NB4 (cell line): ENCODE data around the gene LDLRAD1.

ENCODE experiments used
- CTCF ChIP-seq: IDR thresholded peaks from one replicate; pipeline ENCODE4 v1.5.1; 2012; ENCODE audit warnings: low read depth, low read length
- MAX ChIP-seq: IDR thresholded peaks from 2 replicates; pipeline ENCODE4 v1.6.1; 2011; ENCODE audit warnings: low read depth, low read length
- POLR2A ChIP-seq: IDR thresholded peaks from 2 replicates; pipeline ENCODE4 v1.6.1; 2011; ENCODE audit warnings: mild to moderate bottlenecking; ENCODE audit not compliant: insufficient read length; ENCODE audit errors: extremely low read depth

GRCh38 chr1:54027848-54028247 lies 9.9 kb upstream of the LDLRAD1 start:
- TF ChIP-seq CTCF (no peak), POLR2A (no peak), MAX (no peak)
